GM21423 (cell line): ENCODE results near the gene JPT1.
"Not testable (repeated sequence)": the region's sequence is repeated elsewhere in the genome, so short reads cannot be mapped to it uniquely, and the experiment has no call there.

ENCODE experiments used
- ATAC-seq: cut with Tn5 transposase; IDR thresholded peaks from one replicate; pipeline ENCODE4 v1.9.1; 2021; ENCODE audit warnings: mild to moderate bottlenecking, moderate library complexity; ENCODE audit not compliant: unreplicated experiment

The JPT1 gene

GRCh38 chr17:75131278-75132017 is 22.9 kb downstream of the JPT1 start, which contains the start of gene NT5C:
NT5C (minus strand) TSS chr17:75131742; CDS start chr17:75131707, 35 bp downstream.
- peak; percentile 82 for ATAC-seq

GRCh38 chr17:75130632-75131277 is 23.6 kb downstream of the JPT1 start:
- ATAC-seq, result no peak

- no peak for ATAC-seq
Observed at GRCh38 chr17:75130059-75130631, 24.2 kb downstream of the JPT1 start.

- ATAC-seq, result no peak
Observed at GRCh38 chr17:75129576-75129975, 24.7 kb downstream of the JPT1 start.

- no peak for ATAC-seq
Observed at GRCh38 chr17:75128694-75129505, 25.4 kb downstream of the JPT1 start.

- ATAC-seq, result not testable (repeated sequence)
Observed at GRCh38 chr17:75127936-75128335, 26.4 kb downstream of the JPT1 start.

GRCh38 chr17:75126954-75127353 is 27.4 kb downstream of the JPT1 start:
- ATAC-seq, result no peak

- no peak for ATAC-seq
Observed at GRCh38 chr17:75125984-75126383, 28.3 kb downstream of the JPT1 start.

- ATAC-seq, result no peak
Observed at GRCh38 chr17:75124819-75125162, 29.5 kb downstream of the JPT1 start.

- ATAC-seq, result no peak
Observed at GRCh38 chr17:75124041-75124818, 30.1 kb downstream of the JPT1 start.

- no peak for ATAC-seq
Observed at GRCh38 chr17:75118307-75118706, 36.0 kb downstream of the JPT1 start.

GRCh38 chr17:75116737-75117136 is 37.6 kb downstream of the JPT1 start:
- ATAC-seq, result no peak

- no peak for ATAC-seq
Observed at GRCh38 chr17:75115555-75115954, 38.8 kb downstream of the JPT1 start.

GRCh38 chr17:75114552-75115314 is 39.6 kb downstream of the JPT1 start:
- no peak for ATAC-seq

GRCh38 chr17:75113798-75114551 is 40.3 kb downstream of the JPT1 start:
- no peak for ATAC-seq

- ATAC-seq, result no peak
Observed at GRCh38 chr17:75111777-75112335, 42.5 kb downstream of the JPT1 start.

GRCh38 chr17:75110234-75110937 is 43.9 kb downstream of the JPT1 start:
- ATAC-seq, result no peak
